Choroid plexus epithelial cell (primary cell): ENCODE results near the gene ENTPD2.

Source experiments
- DNase-seq: peaks from one replicate; pipeline ENCODE4 v3.0.0-alpha.2; 2010; ENCODE audit warnings: low read depth
- H3K4me3 ChIP-seq: 2 replicates; pipeline ENCODE4 v1.5.1; 2011; ENCODE audit warnings: low read depth, mild to moderate bottlenecking, control low read depth, low read length, moderate library complexity
- TF ChIP-seq, protein P1 (sequence below): conservative IDR thresholded peaks from 2 replicates; pipeline ENCODE4 v1.5.1; 2011; ENCODE audit warnings: low read depth, mild to moderate bottlenecking, control low read depth, inconsistent platforms, low read length, moderate library complexity

The ENTPD2 gene

DNA sequence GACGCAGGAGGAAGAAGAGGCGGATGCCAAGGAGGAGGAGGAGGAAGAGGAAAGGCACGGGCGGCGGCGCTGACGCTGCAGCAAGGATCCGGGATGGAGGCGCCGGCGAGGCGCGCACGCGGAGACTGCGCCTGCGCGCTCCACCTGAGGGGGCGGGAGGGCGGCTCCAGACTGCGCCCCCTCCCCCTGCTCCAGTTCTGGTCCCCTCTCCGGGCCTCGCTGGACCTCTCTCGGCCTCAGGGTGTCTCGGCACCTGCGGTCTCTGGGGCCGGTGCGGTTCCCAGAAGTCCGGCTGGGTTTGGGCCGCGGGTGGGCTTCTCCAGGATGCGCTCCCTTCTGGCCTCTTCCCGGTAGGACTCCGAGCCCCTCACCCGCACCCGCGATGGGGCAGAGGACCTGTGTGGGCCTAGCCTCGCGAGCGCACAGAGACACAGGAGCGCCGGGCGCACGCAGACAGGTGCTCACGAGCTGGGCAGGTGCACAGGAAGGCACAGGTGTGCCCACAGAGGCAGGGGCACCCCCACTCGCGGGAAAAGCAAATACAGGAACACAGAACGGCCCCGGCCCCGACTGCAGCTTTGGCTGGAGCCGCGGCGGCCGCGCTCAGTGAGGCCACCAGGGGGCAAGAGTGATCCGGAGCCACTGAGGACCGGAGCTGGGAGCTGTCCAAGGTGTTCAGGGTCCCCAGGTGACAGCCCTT lies 7.6 kb downstream of the ENTPD2 start, which contains the start of gene NPDC1:
Gene NPDC1, minus strand, starts transcription at position 90 of the 700 bp plus-strand sequence. CDS start 188 bp downstream, outside the sequence.
- DNase-seq: peak; percentile 68
- peak within 1 kb of the TSS; percentile 55 for H3K4me3 ChIP-seq
- TF ChIP-seq, protein P1, sequence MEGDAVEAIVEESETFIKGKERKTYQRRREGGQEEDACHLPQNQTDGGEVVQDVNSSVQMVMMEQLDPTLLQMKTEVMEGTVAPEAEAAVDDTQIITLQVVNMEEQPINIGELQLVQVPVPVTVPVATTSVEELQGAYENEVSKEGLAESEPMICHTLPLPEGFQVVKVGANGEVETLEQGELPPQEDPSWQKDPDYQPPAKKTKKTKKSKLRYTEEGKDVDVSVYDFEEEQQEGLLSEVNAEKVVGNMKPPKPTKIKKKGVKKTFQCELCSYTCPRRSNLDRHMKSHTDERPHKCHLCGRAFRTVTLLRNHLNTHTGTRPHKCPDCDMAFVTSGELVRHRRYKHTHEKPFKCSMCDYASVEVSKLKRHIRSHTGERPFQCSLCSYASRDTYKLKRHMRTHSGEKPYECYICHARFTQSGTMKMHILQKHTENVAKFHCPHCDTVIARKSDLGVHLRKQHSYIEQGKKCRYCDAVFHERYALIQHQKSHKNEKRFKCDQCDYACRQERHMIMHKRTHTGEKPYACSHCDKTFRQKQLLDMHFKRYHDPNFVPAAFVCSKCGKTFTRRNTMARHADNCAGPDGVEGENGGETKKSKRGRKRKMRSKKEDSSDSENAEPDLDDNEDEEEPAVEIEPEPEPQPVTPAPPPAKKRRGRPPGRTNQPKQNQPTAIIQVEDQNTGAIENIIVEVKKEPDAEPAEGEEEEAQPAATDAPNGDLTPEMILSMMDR: peak; percentile 87

DNA sequence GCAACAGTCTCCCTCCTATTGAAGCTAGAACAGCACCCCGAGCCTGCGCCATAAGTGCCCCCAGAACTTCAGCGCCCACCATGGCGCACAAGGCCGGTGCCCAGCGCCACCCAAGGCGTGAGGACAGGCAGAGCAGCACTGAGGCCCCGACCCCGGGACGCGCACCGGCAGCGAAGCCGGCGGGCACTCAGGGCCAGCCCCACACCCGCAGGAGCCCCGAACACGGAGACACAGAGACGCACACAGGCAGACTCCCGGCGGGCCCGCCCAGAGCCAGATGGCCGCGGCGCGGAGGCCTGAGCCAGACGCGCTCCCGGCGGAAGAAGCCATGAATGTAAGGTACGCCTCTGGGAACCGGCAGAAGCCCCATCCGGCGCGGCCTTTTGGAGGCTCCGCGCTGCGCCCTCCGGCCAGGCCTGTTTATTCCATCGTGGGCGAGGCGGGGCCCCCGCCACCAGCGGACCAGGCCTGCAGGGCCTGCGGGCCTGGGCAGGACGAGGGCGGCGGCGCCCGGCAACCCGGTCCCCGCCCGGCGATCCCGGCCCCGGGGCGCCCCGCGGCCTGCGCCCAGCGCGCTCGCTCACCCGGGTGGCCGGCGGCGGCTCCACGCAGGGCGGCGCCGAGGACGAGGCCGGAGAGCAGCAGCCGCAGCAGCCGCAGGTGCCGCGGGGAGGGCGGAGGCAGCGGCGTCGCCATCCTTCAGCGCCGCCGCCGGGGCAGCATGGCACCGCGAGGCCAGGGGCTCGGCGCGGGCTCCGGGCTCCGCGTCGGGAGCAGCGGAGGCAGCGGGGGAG lies 8.4 kb downstream of the ENTPD2 start:
- H3K4me3 ChIP-seq: peak overlapping the region; percentile 55
- TF ChIP-seq, protein P1: no peak
- peak; percentile 37 for DNase-seq

DNA sequence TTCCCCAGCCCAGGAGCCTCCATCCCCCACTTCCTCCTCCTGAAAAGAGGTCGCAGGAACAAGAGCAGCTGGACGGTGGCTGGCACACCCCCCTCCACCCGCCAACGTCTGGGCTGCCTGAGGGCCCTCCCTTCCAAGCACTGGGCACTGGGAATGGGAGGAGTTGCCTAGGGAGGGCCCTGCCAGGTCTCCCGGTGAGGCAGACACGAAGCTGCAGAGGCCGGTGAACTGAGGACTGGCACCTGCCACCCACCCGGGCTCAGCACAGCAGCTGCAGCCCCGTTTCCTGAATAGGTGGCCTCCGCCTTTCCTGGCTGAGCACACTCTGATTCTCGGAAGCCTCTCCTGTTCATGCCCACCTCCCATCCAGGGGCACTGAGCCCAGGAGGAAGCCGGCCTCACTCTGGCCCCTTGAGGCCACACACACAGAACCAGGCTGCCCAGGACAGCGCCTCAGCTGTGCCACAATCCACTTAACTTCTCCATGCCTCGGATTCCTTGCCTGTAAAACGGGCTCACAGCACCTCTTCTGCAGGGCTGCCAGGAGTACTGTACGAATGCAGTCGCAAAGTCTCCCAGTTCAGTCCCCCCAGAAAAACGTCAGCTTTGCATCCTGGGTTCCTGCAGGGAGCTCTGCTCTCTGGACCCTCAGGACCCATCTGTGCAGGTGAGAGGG lies 9.2 kb downstream of the ENTPD2 start:
- TF ChIP-seq, protein P1: no peak
- H3K4me3 ChIP-seq: peak overlapping the region; percentile 49
- no peak for DNase-seq

DNA sequence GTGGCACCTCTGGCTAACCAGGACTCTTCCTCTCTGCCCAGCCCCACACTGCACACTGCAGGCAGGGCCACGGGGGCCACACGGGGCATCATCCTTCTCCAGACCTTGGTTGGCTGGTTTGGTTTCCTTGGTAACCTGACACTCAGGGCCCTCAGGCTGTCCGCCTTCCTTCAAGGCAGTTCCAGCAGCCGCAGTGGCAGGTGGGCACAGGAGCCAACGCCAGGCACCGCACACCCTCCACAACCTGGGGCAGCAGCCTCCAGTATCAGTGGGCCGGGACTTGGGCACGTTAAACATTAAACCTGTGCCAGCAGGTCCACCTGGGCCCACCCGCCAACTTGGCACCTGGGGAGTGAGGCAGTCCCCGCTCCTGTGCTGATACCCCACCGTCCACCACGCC lies 9.8 kb downstream of the ENTPD2 start:
- TF ChIP-seq, protein P1: no peak
- no peak overlapping the region for H3K4me3 ChIP-seq
- DNase-seq: no peak

DNA sequence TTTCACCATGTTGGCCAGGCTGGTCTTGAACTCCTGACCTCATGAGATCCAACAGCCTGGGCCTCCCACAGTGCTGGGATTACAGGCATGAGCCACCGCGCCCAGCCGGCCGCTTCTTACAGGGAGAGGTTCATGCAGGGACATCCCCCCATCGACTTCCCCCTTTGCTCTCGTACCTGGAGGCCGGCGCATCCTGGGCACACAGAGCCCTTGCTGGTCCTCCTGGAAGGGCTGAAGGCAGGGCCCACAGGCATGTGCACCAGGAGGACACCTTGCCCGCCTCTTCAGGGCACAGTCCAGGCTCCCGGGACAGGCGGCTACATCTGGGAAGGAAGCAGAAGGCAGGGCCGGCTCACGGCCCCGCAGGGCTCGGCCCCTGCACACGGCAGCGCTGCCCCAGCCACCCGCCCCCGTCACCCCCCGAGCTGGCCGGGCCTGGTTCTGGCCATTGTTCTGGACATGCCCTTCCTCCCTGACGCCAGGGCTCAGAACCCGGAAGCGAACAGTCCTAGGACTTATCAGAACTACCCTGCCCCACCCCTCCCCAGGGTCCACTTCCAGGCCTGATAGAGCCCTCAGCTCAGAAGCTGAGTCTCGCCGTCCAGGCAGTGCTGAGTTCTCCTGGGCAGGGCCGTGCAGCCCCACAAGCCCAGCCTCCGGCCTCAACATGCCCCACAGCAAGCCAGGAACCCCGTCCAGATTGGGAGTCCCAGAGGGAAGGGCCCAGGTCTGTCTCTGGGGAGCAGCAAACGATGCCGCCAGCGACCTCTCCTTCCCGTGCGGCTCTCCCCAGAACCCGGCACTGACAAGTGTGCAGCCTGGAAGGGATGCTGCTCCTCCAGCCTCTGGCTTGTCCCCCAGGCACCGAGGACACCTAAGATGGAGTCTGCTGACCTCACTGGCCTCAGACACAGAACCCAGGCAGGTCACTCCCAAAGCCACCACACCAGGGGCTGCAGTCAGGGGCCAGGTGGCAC lies 10.8 kb downstream of the ENTPD2 start:
- DNase-seq: no peak
- TF ChIP-seq, protein P1: no peak

DNA sequence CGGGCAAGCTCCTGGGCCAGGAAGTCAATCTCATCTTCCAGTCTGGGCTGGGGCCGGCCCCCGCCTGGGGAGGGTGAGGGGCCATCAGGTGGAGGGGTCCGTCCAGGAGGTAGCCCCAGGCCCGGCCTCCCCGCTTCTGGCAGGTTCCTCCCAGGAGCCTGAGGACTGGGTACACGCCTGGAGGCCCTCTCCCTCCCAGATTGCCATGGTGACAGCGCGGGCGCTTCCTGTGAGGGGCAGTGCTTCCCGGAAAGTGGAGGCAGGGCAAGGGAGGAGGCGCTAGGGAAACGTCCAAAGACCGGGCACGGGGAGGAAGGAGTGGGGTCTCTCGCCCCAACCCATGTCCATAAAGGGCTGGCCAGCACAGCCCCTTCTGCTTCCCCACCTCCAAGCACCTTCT lies 12.7 kb downstream of the ENTPD2 start:
- no peak overlapping the region for H3K4me3 ChIP-seq
- TF ChIP-seq, protein P1: no peak
- no peak for DNase-seq

More for the DNA sequence above, 10.8 kb downstream of the ENTPD2 start:
- no peak overlapping the region for H3K4me3 ChIP-seq
